Posterior vena cava (tissue), 2 donors: ENCODE measurements around the gene SETD4. TPM values are rescaled to one million over a fixed set of nuclear protein-coding genes. Genes with fewer than 3 reads are reported as not detected.

Experiments used
- DNase-seq: peaks from one replicate; pipeline ENCODE4 v3.0.0-alpha.2; 2020; ENCODE audit warnings: low spot score
- intact Hi-C, 2 donors: fragments of 100-400 bp; cut with DNase I; formaldehyde crosslinking; loops; one replicate each; pipeline versions ENCODE4 v1.14.1 to v1.14.2; 2022 to 2023
- total RNA-seq, 2 donors: library from RNA; stranded (reverse); fragmentation: NEBNext Ultra II Directional; extraction: Animal tissue kit (Norgen Biotek cat#: 25700); gene quantifications; one replicate each; pipeline ENCODE4 v1.2.1, GENCODE V29; 2021
- donor health status: DM: yes; HTN: yes; CAD: no.
- donor health status: DM: yes; HTN: yes; CAD: no.

SETD4 gene
- total RNA-seq, 2 donors from 2014 or later, result 11.9 to 12.9 TPM

DNA sequence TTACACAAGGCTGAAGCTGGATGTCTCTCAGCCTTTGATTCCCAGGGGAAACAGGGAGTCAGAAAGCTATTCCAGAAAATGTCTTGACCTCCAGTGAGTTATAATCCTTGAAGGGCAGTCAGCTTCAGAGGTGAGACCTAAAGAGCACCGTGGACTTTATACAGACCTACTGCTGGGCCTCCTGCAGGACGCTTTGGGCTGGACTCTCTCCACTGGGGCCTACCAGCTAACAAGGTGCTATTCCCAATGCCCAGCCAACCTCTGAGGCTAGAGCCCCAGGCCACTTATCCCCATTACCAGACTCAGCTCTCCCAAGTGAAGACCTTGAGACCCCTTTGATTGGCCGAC, 6.6 kb downstream of the SETD4 start:
- intact Hi-C loops, result no loop called here
- DNase-seq, result no peak

GRCh38 chr21:36052860-36053714, 7.2 kb downstream of the SETD4 start:
- intact Hi-C loops, result no loop called here
- peak; percentile 70 for DNase-seq

GRCh38 chr21:36048357-36048756, 12.0 kb downstream of the SETD4 start:
- DNase-seq, result no peak
- intact Hi-C loops, result no loop called here

GRCh38 chr21:36047139-36047538, 13.2 kb downstream of the SETD4 start:
- intact Hi-C loops, result no loop called here
- peak; percentile 22 for DNase-seq

DNA sequence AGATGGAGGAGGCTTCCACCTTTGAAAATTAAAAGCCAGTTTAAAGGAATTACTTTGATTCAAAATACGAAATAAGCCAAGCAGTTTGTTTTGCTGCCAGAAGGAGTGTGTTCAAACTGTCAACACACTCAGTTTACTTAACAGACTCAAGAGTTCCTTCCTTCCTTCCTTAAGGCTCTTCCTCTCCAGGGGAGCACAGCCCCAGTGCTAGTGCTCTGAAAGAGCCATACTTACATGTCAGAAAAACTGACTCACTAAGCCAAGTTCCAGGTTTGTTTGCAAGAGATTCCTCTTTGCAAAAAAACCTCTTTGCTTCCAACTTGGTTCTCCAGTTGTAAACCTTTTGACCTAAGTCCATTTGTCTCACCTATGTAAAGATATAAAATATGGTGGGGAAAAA, 14.3 kb downstream of the SETD4 start:
- DNase-seq, result no peak
- intact Hi-C loops, result no loop called here

- intact Hi-C loops, result no loop called here
- no peak for DNase-seq
Measured at GRCh38 chr21:36044056-36044455, 16.3 kb downstream of the SETD4 start.

GRCh38 chr21:36041910-36042309, 18.4 kb downstream of the SETD4 start:
- intact Hi-C loops, result no loop called here
- no peak for DNase-seq

- DNase-seq, result no peak
- intact Hi-C loops, result no loop called here
Measured at GRCh38 chr21:36040389-36040788, 19.9 kb downstream of the SETD4 start.

GRCh38 chr21:36039861-36040260, 20.5 kb downstream of the SETD4 start:
- intact Hi-C loops, result no loop called here
- DNase-seq, result no peak

DNA sequence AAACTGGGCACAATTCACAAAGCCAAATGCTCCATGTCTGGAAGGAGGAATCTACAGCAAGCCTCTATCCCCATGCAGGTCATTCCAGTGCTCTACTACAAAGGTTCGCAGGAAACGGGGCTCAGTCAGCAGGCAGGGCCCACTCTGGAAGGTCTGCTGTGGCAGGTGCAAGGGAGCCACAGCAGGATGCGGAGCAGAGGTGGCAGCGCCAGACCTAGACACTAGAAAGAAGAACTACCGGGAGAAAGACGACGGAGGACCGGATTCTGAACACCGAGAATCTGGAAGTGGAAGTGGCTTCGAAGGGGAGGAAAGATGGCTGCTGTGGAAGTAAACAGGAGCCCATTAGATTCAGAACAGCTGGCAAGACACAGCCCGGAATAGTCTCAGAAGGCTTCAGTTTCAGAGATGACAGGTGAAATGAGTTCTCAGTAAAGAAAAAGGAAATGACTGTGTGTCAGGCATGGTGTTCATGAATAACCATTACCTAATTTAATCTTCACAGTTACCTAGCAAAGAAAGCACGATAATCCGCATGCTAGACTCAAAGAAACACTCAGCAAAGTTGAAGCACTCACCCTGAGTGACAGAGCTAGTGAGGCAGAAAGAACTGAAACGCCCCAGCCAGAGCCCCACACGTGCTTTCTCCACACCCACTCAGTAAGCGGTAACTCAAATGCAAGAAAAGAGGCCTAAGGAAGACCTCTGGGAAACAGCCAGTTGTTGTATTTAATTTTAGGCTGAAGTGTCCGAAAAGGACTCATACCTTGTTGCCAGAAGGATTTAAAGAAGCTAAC, 21.4 kb downstream of the SETD4 start:
- intact Hi-C loops, result no loop called here

DNA sequence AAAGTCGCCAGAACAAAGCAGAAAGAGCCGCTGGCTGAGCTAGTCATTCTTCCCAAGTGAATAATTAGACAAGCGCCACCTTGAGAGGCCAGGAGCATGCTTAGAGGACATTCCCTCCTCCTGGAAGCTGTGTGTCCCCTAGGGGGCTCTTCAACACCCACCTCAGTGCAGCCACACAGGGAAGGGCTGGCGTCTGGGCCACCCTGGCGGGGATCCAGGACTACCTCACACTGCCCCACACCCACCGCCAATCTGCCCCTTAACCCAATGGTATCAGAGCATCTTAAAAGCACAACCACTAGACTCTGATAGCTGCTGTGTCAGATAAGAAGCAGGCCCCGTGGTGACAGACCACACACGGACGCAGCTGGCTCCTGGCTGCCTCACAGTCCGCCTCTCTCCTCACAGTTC, 24.9 kb downstream of the SETD4 start:
- DNase-seq, result peak; percentile 59
- intact Hi-C loops, result no loop called here

More for the DNA sequence above, 21.4 kb downstream of the SETD4 start:
- no peak for DNase-seq

- DNase-seq, result peak; percentile 53
- intact Hi-C loops, result no loop called here
Measured at GRCh38 chr21:36034211-36034913, 26.0 kb downstream of the SETD4 start.

GRCh38 chr21:36032647-36033406, 27.5 kb downstream of the SETD4 start:
- intact Hi-C loops, result no loop called here
- DNase-seq, result peak; percentile 51

DNA sequence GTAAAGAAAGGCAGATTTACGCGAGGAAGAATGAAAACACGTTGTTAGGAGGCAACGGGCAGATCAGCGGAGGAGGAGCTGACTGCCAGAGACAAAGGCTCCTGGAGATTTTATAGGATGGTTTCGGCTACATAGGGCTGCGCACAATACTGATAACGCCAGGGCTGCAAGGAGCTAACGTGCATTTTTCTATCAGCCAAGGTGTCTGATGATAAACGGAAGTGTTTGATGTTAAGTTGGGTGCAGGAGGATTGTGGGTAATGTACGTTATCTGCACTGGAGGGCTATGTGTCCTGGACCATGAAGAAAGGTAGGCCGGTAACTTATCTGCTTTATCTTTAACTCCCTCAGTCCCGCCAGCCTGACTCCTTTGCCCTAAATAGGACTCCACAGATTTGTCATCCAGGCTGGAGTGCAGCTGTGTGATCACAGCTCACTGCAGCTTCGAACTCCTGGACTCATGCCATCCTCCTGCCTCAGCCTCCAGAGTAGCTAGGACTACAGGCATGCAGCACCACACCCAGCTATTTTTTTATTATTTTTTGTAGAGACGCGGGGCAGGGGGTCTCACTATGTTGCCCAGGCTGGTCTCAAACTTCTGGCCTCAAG, 29.6 kb downstream of the SETD4 start:
- intact Hi-C loops, result no loop called here
- DNase-seq, result no peak

DNA sequence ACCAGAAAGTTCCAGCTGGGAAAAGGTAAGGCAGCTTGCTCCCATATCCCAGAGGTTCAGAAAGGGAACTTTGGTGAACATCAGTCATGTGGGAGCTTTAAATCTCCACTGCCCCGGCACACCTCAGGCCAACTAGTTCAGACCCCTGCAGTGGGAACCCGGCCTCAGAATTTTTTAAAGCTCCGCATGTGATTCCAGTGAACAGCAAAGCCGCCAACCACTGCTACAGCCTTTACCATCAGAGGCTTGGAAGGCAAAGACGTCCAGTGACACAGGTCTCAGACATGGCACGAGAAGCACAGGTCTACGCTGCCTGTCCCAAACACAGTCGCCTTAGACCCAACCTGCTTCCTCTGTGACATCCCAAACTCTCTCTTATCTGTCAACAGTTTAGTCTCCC, 31.0 kb downstream of the SETD4 start:
- intact Hi-C loops, result loop anchor here (10.0 kb wide), 2 partner anchors 575 to 1285 kb away; no protein-coding TSS in a partner anchor
- DNase-seq, result peak; percentile 63

DNA sequence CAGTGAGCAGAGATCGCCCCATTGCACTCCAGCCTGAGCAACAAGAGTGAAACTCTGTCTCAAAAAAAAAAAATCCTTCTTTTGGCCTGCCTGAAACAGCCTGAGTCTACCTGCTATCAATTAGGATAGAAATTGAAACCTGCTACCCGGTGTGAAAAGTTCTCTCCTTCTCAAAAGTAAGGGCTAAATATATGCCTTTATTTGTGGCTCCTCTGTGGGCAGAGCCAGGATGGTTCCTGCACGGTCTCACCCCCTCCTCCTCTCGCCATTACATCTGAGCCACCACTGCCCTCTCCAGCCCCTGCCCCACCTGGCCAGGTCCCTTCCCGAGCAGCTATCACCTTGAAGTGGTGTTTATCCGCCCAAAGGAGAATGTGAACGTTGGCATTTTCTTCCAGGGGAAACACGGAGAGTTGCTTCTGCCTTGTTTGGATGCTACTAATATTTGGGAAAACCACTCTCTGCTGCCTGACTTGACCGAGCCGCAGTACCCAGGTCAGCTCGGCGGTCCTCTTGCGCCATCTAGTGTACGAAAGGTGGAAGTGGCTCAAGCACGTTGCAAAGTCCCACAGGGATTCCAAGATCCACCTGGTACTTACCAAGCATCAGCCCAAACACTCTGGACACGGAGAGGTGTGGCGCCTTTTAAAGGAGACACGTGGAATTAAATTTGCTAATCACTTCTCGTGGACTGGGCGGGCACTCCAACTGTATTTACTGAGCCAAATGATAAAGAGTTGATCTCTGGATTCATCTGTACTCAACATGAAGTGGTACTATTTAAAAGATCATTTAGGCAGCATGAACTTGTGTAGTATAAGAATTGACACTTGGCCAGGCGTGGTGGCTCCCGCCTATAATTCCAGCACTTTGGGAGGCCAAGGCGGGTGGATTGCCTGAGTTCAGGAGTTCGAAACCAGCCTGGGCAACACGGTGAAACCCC, 31.9 kb downstream of the SETD4 start:
- intact Hi-C loops, result loop anchor here (10.0 kb wide), 2 partner anchors 574 to 1284 kb away; no protein-coding TSS in a partner anchor
- DNase-seq, result peak; percentile 92

- DNase-seq, result no peak
- intact Hi-C loops, result loop anchor here (10.0 kb wide), 2 partner anchors 573 to 1283 kb away; no protein-coding TSS in a partner anchor
Measured at GRCh38 chr21:36027347-36027746, 33.0 kb downstream of the SETD4 start.
